Stimulated activated CD4-positive, alpha-beta T cell treated with anti-CD3 and anti-CD28 coated beads, Interleukin-15, amount 100 ng/mL, for 24 hours (primary cell): Measurements from ENCODE around the gene MT1E.
A peak's percentile ranks its signal among the peaks of the same experiment; 100 is the strongest.
"Not testable (repeated sequence)": the region's sequence is repeated elsewhere in the genome, so short reads cannot be mapped to it uniquely, and the experiment has no call there.

Experiments
- DNase-seq: peaks from one replicate; pipeline ENCODE4 v3.0.0-alpha.2; 2020

Gene MT1E

DNA sequence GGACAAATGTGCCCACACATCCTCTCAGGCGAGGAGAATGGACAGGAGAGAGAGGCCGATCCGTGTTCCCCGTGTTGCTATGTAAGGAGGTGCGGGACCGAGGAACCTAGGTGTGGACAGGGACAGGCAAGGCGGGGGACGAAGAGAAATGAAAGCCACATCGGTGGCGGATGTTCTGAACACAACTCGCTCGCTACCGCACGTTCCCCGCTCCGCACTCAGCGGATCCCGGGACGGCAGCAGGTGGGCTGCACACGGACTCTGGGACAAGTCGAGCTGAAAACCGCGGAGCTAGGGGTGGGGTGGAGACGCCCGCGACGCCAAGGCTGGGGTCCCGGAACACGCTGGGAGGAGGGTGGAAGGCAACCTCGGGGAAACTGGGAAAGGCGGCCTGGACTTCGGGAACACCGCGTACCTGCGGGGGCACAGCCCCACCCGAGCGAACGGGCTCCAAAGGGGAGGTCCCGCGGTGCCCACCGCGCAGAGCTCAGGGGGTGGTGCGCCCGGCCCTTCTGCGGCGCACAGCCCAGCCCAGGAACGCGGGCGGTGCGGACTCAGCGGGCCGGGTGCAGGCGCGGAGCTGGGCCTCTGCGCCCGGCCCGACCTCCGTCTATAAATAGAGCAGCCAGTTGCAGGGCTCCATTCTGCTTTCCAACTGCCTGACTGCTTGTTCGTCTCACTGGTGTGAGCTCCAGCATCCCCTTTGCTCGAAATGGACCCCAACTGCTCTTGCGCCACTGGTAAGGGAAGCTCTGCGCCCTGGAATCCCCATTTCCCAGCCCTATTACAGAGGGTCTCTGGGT lies at the start of gene MT1E:
Gene MT1E, plus strand, starts transcription at position 642 of the 803 bp plus-strand sequence. Its CDS starts 71 bp downstream, at position 713.
- DNase-seq = peak; percentile 75

DNA sequence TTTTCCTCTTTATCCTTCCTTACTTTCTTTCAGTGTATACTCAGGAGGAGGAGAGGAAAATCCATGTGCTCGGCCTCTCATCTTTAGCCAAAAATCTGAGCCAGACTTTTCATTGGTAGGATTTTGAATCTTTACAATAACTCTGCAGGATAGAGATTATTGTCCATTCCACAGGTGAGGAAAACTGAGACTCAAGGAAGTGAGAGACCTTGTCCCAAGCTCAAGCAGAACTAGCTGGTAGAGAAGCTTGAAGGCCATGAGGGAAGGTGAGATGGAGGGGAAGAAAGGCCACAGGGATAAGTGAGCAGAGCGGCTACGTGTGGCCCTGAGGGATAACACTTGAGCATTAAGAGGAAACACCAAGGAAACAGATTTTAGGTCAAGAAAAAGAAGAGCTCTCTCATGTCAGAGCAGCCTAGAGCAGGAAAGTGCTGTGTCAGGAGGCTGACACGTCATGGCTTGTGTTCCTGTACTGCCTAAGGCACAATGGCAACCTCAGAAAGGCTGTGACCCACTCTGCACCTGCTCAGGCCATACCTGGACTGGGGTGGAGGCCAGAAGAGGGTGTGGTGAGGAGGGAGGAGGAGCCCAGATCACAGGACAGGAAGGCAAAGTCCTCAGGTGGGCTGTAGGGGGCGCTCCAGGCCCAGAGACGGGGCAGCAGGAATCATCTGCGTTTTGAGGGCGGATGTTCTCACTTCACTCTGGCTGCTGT lies 48.8 kb upstream of the MT1E start:
- DNase-seq = peak; percentile 92

DNA sequence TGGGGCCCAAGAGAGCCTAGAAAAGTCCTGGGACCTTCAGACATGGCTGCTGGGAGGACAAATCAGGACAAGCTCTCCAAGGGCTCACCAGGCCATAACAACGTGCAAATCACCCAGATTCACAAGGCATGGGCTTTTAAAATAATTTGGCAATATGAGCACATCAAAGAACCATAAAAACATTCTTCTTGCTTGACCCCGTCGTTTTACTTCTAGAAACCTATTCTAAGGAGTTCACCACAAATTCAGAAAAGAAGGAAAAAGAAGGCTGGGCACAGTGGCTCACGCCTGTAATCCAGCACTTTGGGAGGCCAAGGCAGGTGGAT lies 48.3 kb upstream of the MT1E start:
- DNase-seq = no peak

DNA sequence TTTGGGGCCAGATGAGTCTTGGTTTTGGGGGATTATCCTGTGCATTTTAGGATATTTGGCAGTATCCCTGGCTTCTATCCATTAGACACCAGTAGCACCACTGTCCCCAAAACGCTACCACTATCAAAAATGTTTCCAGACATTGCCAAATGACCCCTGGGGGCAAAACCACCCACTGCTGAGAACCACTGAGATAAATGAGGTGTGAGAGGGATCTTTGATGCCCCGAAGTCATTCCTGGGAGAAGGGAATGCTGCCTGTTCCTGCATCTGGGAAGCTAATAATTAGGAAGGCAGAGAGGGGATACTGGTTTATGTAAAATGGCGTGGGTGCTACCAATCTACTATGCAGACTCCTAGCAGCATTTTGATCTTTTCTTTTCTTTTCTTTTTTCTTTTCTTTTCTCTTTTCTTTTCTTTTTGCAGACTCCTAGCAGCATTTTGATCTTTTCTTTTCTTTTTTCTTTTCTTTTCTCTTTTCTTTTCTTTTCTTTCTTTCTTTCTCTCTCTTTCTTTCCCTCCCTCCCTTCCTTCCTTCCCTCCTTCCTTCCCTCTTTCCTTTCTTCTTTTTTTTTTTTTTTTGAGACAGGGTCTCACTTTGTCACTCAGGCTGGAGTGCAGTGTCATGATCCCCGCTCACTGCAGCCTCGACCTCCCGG lies 45.1 kb upstream of the MT1E start:
- DNase-seq = no peak

DNA sequence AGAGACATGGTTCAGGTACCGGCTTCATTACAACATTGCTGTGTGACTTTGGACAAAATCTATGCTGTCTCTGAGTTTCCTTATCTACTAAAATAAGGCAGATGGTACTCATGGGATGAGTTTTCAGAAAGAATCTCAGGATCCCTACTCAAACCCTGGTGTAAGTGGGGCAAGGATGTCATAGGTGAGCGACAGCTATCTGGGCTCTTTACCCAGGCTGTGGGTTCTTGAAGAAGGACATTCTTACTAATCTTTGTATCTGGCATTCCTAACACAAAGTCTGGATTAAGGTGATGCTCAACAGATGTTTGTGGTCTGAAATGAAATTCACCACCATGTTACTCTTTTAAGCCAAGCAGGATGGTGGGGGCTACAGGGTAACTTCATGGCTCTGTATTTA lies 42.7 kb upstream of the MT1E start:
- DNase-seq = not testable (repeated sequence)

DNA sequence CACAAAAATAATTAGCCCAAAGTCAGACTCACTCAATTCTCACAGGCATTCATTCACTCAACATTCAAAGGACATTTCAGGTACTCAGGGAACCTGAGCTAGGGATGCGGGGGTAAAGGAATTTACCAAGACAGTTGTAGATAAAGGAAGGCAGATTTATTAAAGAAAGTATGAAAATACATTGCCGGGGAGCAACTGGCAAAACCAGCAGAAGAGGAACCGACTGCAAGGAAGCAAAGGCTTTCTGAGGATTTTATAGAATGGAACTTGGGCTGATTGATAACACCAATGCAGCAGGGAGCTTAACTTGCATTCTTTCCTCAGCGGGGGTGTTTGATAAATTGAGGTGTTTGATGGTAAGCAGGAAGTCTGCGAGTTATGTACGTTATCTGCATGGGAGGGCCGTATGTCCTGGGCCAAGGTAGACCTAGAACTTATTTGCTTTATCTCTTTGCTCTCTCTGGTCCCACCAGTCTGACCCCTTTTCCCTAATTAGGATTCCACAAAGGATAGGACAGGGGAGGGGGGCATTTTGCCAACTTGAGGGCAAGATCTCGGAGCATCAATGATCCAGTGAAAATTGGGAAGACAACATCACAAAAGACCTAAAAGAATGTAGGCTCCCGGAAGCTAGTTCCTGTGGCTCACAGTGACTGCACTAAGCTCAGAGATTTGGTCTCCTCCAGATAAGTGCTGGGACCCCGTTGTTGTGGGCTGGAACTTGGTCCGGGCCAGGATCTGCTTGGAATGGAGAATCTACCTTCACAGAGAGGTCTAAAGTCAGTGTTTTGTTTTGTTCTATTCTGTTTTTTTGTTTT lies 42.0 kb upstream of the MT1E start:
- DNase-seq = no peak

DNA sequence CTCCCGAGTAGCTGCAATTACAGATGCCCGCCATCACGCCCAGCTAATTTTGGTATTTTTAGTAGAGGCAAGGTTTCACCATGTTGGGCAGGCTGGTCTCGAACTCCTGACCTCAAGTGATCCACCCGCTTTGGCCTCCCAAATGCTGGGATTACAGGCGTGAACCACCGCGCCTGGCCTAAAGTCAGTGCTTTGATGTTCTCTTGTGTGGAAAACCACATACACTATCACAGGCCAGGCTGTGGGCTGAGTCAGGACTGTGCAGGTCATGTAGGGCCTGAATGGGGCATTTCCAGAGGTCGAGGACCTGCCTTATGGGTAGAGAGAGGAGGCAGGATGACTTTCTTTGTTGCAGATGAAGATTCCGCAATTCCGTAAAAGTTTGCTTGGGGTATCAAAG lies 41.3 kb upstream of the MT1E start:
- no peak for DNase-seq

DNA sequence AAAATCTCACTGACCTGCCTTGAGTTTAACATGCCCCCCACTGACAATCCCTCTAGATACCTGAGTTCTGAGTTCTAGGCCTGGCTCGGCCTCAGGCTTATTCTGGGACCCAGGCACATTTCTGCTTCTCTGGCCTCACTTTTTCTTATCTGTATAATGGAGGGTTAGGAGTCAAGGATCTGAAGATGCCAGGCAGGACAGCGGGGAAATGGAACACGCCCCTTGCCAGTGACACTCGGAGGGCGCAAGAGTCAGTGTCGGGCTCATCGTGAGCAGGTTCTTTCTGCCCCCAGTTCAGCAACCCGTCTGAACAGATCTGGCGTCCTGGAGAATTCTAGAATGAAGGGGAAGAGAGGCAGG lies 36.8 kb upstream of the MT1E start:
- no peak for DNase-seq

DNA sequence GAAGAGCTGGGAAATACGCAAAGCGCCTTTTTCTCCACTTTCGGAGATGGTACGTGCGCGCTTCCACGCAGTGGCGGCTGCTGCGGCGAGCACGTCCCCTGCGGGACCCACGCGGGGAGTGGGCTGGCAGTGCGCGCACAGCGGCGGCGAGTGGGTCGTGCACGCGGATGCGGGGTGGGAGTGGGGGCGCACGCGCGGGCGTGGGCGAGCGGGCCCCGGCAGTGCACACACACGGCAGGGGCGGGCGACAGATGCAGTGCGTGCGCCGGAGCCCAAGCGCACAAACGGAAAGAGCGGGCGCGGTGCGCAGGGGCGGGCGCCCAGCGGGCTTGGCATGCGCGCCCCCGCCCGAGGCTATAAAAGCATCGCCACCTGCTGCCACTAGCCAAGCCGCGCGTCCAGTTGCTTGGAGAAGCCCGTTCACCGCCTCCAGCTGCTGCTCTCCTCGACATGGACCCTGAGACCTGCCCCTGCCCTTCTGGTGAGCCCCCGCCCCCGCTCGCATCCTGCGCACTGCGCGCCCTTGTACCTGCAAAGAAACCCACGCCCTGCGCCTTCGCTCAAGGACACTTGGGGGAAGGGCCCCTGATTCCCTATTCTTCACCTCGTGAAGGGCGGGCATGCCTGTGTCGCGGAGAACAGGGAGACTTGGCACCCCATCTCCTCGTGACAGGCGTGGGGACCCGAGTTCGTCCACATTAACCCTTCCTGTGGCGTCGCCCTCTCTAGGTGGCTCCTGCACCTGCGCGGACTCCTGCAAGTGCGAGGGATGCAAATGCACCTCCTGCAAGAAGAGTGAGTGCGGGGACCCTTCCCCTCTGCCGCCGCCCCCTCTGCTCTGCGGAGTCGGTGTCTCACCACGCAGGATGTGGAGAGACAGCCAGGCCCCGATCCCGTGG lies 36.2 kb upstream of the MT1E start, which contains the start of gene MT3:
Gene MT3, plus strand, starts transcription at position 388 of the 899 bp plus-strand sequence. Its CDS starts 63 bp downstream, at position 451.
- DNase-seq = peak; percentile 59

DNA sequence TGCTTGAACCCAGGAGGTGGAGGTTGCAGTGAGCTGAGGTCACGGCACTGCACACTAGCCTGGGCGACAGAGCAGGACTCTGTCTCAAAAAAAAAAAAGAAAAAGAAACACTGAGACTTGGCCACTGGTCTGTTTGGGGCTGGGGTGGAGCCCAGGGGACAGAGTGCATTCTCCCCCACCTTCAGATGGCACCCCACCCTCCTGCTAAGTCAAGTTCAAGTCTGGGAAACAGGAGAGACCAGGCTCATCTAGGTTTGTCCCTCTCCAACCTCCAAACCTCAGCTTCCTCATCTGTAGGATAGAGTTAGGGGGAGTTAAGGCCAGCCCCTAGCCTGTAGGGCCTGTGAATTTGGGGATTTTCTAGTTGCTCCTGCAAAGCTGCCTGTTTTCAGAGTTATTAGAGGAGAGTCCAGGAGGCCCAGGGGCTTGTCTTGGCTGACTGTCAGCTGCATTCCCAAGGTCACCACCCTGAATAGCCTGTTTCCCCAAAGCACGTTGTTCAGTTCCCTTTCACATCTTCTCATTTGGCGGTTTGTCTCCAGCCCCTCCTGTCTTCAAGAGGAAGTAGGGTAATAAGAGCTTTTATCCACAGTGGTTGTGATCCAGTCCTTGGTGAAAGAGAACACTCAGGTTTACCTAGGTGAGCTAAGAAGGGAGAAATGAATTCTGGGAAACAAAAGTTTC lies 34.1 kb upstream of the MT1E start:
- DNase-seq = no peak

DNA sequence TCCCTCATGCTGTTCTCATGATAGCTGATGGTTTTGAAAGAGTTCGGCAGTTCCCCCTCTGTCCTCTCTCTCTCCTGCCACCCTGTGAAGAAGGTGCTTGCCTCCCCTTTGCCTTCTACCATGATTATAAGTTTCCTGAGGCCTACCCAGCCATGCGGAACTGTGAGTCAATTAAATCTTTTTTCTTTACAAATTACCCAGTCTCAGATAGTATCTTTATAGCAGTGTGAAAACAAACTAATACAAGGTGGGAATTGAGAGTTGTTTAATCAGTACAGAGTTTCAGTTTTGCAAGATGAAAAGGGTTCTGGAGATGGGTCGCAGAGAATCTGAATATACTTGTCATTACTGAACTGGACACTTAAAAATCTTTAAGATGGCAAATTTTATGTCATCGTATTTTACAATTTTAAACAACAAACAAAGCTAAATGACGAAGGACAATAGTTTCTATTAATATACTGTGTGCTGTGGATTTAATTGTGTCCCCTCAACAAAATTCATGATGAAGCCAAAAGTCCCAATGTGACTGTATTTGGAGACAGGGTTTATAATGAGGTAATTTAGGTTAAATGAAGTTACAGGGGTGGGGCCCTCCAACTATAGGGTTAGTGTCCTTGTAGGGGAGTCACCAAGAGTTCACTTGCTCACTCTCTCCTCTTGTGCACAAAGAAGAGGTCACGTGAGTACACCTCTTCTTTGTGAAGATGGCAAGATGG lies 31.8 kb upstream of the MT1E start:
- DNase-seq = no peak

DNA sequence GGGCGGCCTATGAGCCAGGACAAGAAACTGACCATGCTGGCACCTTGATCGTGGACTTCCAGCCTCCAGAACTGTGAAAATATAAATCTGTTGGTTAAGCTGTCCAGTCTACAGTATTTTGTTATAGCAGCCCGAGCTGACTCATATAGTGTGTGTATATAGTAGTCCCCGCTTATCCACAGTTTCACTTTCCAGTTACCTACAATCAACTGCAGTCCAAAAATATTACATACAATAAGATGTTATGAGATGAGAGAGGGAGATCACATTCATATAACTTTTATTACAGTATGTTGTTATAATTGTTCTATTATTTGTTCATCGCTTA lies 31.3 kb upstream of the MT1E start:
- DNase-seq = no peak

DNA sequence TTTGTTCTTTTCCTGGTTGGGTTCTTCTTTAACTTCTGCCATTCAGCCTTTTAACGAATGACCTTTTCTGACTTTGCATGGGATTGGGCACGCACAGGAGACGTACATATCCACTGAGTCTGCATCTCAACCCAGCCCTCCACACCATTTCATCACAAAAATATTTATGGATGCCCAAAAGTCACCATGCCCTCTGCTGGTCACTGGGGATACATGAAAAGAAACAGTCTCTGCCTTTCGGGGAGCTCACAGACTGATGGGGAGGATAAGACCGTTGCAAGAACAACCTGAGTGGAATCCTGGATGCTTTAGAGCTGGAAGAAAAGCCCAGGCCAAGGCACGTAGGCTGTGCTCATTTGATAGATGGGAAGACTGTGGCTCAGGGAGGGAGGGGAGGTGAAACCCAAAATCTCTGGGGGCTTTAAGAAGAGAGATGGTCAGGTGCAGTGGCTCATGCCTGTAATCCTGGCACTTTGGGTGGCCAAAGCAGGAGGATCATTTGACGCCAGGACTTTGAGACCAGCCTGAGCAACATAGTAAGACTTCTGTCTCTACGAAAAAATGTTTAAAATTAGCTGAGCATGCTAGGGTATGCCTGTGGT lies 25.1 kb upstream of the MT1E start:
- DNase-seq = peak; percentile 42

DNA sequence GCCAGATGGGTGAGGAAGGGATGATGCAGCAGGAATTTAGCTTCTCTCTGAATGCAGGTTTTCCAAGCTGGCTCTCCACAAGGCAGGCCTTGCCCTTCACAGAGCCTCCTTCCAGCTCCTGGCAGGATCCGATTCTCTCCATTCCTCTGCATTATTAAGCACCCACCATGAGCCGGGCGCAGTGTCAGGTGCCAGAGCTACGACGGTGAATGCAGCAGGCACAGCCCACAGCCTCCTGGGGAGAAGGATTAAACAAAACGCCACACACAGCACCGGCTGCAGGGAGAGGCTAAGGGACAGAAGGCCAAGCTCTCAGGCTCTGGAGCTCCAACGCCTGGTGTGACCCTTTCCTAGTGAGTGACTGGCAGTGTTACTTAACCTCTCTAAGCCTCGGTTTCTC lies 24.3 kb upstream of the MT1E start:
- DNase-seq = no peak

DNA sequence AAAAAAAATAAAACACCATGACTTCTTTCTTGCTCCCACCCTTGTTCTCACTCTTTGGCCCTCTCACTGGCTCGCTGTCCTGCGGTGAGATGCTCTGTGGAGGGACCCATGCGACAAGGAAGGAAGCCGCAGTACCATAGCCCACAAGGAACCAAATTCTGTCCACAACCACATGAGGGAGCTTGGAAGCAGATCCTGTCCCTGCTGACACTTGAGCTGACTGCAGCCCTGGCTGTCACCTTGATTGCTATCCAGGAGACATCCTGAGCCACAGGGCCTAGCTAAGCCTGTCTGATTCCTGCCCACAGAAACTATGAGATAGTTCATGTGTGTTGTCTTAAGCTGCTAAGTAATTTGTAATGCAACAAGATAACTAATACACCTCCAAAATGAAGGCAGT lies 22.0 kb upstream of the MT1E start:
- DNase-seq = peak; percentile 30

DNA sequence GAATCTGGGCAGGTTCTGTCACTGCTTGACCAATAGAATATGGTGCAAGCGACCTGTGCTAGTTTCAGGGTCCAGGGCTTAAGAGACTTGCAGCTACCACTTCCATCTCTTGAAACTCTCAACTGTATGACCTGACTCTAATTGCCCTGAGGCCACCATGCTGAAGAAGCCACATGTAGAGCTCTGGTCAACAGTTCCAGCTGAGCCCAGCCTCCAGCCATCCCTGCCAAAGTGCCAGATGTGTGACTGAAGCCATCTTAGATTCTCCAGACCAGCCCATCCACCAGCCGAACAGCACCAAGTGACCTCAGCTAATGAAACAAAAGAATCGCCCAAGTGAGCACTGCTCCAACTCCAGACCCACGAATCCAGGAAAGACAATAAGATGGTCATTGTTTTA lies 20.6 kb upstream of the MT1E start:
- no peak for DNase-seq

DNA sequence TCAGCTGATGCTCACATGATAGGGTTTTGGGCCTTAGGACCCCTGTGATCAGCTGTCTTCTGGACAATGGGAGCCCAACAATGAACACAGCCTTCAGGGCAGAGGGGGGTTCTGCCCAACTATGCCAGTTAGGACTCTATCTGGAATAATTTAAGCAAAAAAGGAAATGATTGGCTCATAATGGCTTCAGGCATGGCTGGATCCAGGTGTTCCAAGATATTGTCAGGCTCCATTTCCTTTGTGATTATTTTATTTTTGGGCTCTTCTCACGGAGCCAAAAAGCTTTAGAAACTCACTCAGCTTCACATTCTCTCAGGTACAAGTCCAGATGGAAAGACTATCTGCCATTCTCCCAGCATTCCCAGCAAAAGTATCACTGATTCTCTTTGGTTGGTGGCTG lies 20.1 kb upstream of the MT1E start:
- DNase-seq = no peak

DNA sequence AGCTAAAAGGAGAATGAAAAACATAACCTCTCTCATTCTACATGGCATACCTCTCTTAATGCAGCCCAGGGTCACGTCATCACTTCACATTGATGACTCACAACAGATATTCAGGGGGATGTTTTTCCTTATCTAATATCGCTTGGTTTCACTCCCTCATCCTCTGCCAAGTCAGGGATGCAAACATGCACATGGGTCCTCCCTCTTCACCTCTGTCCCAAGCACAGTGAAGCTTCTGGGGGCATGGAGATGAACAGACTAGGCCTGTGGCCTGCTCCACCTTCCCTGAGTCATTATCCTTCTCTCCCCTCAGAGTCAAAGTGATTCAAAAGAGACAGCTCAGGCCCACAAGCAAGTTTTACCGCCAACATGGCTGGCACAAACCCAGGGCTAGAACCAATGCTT lies 19.5 kb upstream of the MT1E start:
- DNase-seq = no peak

DNA sequence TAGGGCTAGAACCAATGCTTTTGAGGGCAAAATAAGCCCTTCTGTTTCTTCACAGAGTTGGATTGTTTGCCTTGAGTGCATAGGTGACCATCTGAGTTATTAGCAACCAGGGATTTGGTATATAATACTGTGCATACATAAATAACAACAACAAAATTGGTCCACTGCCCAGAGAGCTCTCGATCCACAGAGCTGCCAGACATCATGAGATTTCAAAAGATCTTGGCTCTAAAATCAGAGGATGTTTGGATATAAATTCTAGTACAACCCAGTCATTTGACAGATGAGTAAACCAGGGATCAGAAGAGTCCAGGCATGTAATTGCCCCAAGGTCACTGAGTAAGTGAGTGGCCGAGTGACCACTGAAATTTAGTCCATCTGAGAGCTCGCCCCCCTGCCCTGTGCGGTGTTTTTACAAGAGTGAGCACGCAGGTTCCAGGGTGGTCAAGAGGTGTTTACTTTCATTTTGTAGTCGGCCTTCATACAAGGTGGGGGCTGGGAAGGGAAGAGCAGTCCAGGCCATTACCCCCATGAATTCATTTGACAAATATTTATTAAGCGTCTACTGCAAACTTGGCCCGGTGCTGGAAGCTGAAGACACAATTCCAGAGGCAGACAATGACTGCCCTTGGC lies 19.0 kb upstream of the MT1E start:
- DNase-seq = no peak

DNA sequence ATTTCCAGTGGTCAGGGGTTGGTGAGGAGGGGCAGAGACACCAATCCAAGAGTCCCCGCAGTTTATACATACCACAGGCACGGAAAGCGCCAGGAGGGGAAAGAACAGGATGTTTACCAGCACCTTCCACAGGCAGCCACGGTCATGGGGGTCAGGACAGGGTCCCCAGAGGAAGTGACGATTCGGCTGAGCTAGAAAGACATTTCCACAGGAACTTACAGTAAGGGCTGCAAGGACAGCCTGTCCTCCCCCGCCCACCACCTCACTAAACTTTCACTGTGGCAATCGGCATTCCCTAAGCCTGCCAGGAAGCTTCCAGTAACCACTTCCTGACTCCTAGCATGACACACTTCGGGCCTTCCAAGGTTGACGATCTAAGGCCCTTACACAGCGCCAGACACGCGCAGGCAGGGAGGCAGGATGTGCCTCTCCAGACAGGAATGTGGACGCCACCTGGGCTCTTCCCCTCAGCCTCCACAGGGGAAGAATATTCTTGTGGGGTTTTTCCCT lies 18.4 kb upstream of the MT1E start:
- DNase-seq = peak; percentile 23
